Gastrocnemius medialis (tissue), 4 donors: Measurements from ENCODE around the gene NFKB2. TPM values are rescaled to one million over a fixed set of nuclear protein-coding genes. Genes with fewer than 3 reads are reported as not detected.

ENCODE experiments used
- ATAC-seq, 2 donors: fragments of 150-250 bp; one replicate each; pipeline ENCODE4 v1.9.1; 2016
- DNase-seq, 2 donors: peaks; one replicate each; pipeline ENCODE4 v3.0.0-alpha.2; 2019
- H3K27ac ChIP-seq, 4 donors: fragments of 200-600 bp; sonication (generic); 1 replicate in 1 of 4; 2 replicates in 3 of 4; pipeline ENCODE4 v1.5.1; 2016 to 2018; ENCODE audit warnings: mild to moderate bottlenecking in 2 of 4, moderate library complexity in 1 of 4
- H3K27me3 ChIP-seq, 3 donors: fragments of 200-600 bp; sonication (generic) in 2 of 3; 1 replicate in 1 of 3; 2 replicates in 2 of 3; pipeline versions ENCODE4 v1.5.1 to v1.6.0; 2016 to 2019; ENCODE audit warnings: mild to moderate bottlenecking in 1 of 3, moderate library complexity in 1 of 3
- H3K36me3 ChIP-seq, 2 donors: fragments of 200-600 bp; sonication (generic) in 1 of 2; one replicate each; pipeline ENCODE4 v1.5.1; 2017 to 2018
- H3K4me1 ChIP-seq, 2 donors: fragments of 200-600 bp; sonication (generic) in 1 of 2; one replicate each; pipeline ENCODE4 v1.5.1; 2016 to 2017; ENCODE audit warnings: mild to moderate bottlenecking in 2 of 2
- H3K4me3 ChIP-seq, 4 donors: fragments of 200-600 bp; sonication (generic) in 3 of 4; 1 replicate in 1 of 4; 2 replicates in 3 of 4; pipeline ENCODE4 v1.5.1; 2016 to 2019; ENCODE audit warnings: mild to moderate bottlenecking in 2 of 4
- H3K9me3 ChIP-seq, 3 donors: fragments of 200-600 bp; sonication (generic) in 2 of 3; 1 replicate in 1 of 3; 2 replicates in 2 of 3; pipeline ENCODE4 v1.5.1; 2016 to 2019
- CTCF ChIP-seq, 5 experiments: fragments of 450-650 bp in 3 of 5; fragments of 200-600 bp in 2 of 5; sonication (generic) in 2 of 5; IDR thresholded peaks in 4 of 5; conservative IDR thresholded peaks in 1 of 5; 1 replicate in 4 of 5; 2 replicates in 1 of 5; pipeline ENCODE4 v1.5.1; 2016 to 2019; ENCODE audit warnings: antibody characterized with exemption in 5 of 5, mild to moderate bottlenecking in 3 of 5, moderate library complexity in 3 of 5
- POLR2A ChIP-seq, 2 donors: fragments of 450-650 bp; IDR thresholded peaks; one replicate each; pipeline ENCODE4 v1.6.1; 2017; ENCODE audit warnings: antibody characterized with exemption in 2 of 2, mild to moderate bottlenecking in 2 of 2, moderate library complexity in 2 of 2
- in situ Hi-C, 4 donors: fragments of 200-750 bp; cut with MboI; loops; one replicate each; pipeline versions ENCODE4 v1.15.0 to v1.8.0; 2017; ENCODE audit warnings: low sequenced_read_pairs in 4 of 4
- intact Hi-C: fragments of 100-400 bp; cut with DNase I; formaldehyde crosslinking; loops from one replicate; pipeline ENCODE4 v1.15.1; 2023; ENCODE audit warnings: low total_unique reads
- total RNA-seq, 4 donors: library from RNA; depleted of rRNA; stranded (reverse); fragments of >200 nt; gene quantifications; one replicate each; pipeline versions ENCODE4 v1.1.0 to v1.2.3, GENCODE V29; 2016

NFKB2 gene
- total RNA-seq, 4 donors from 2014 or later, result 8.6 to 17.3 (median 12.8) TPM

- no peak for ATAC-seq
- no peak for DNase-seq
- intact Hi-C loops, result no loop called here
Observed at GRCh38 chr10:102411341-102412255, 16.1 kb downstream of the NFKB2 start.

GRCh38 chr10:102412293-102412692 is 16.8 kb downstream of the NFKB2 start:
- intact Hi-C loops, result no loop called here
- Histone ChIP-seq H3K27me3 (peaks cover 73 to 94% (median 85%) of the 10 kb centered on the region in 3 donors), H3K4me1 (no peaks in the 10 kb centered on the region), H3K4me3 (no peak overlapping the region), H3K9me3 (no peaks in the 10 kb centered on the region), H3K36me3 (no peaks in the 10 kb centered on the region), H3K27ac (no peak overlapping the region)
- TF ChIP-seq POLR2A (IDR thresholded peaks at IDR 0.05) (no peak), CTCF (IDR thresholded peaks at IDR 0.05 in 4 of 5, conservative IDR thresholded peaks at IDR 0.05 in 1 of 5) (no peak)
- ATAC-seq (no peak), DNase-seq (no peak)
- in situ Hi-C loops, result no loop called here

More at GRCh38 chr10:102411341-102412255, 16.1 kb downstream of the NFKB2 start:
- peaks cover 70 to 89% (median 79%) of the 10 kb centered on the region in 3 donors for H3K27me3 ChIP-seq
- H3K27ac ChIP-seq, result no peak overlapping the region
- H3K36me3 ChIP-seq, result no peaks in the 10 kb centered on the region
- H3K4me3 ChIP-seq, result no peak overlapping the region
- TF ChIP-seq POLR2A (IDR thresholded peaks at IDR 0.05), result no peak
- no peak for TF ChIP-seq CTCF (IDR thresholded peaks at IDR 0.05 in 4 of 5, conservative IDR thresholded peaks at IDR 0.05 in 1 of 5)
- in situ Hi-C loops, result no loop called here
- H3K9me3 ChIP-seq, result no peaks in the 10 kb centered on the region
- H3K4me1 ChIP-seq, result no peaks in the 10 kb centered on the region

- TF ChIP-seq POLR2A (IDR thresholded peaks at IDR 0.05) (no peak), CTCF (IDR thresholded peaks at IDR 0.05 in 4 of 5, conservative IDR thresholded peaks at IDR 0.05 in 1 of 5) (no peak)
- no peak for DNase-seq
- H3K4me3 ChIP-seq, result no peak overlapping the region
- H3K4me1 ChIP-seq, result no peaks in the 10 kb centered on the region
- H3K27me3 ChIP-seq, result peaks cover 68 to 93% (median 85%) of the 10 kb centered on the region in 3 donors
- H3K27ac ChIP-seq, result no peak overlapping the region
- no peaks in the 10 kb centered on the region for H3K36me3 ChIP-seq
- in situ Hi-C loops, result no loop called here
- ATAC-seq, result no peak
- intact Hi-C loops, result no loop called here
- H3K9me3 ChIP-seq, result no peaks in the 10 kb centered on the region
Observed at GRCh38 chr10:102413053-102413705, 17.7 kb downstream of the NFKB2 start.

- TF ChIP-seq POLR2A (IDR thresholded peaks at IDR 0.05) (no peak), CTCF (IDR thresholded peaks at IDR 0.05 in 4 of 5, conservative IDR thresholded peaks at IDR 0.05 in 1 of 5) (no peak)
- no peak overlapping the region for H3K4me3 ChIP-seq
- intact Hi-C loops, result no loop called here
- in situ Hi-C loops, result no loop called here
- H3K4me1 ChIP-seq, result peaks cover under 1 to 1% of the 10 kb centered on the region in 2 donors
- H3K36me3 ChIP-seq, result no peaks in the 10 kb centered on the region
- DNase-seq (no peak), ATAC-seq (no peak)
- peaks cover 68 to 95% (median 80%) of the 10 kb centered on the region in 3 donors for H3K27me3 ChIP-seq
- H3K9me3 ChIP-seq, result no peaks in the 10 kb centered on the region
- H3K27ac ChIP-seq, result no peak overlapping the region
Observed at GRCh38 chr10:102413806-102414561, 18.5 kb downstream of the NFKB2 start.
